Erythroblast (primary cell): ENCODE results near the gene UBE2H.

ENCODE experiments used
- DNase-seq, 2 experiments: peaks; one replicate each; lab custom pipeline; 2025; lab: John Stamatoyannopoulos, UW
- GATA1 ChIP-seq: IDR thresholded peaks from 2 replicates; pipeline ENCODE4 v1.6.1; 2011; ENCODE audit warnings: low read depth, mild to moderate bottlenecking, control low read depth, low read length, moderate library complexity
- POLR2A ChIP-seq: IDR thresholded peaks from 2 replicates; pipeline ENCODE4 v1.6.1; 2011; ENCODE audit warnings: mild to moderate bottlenecking, low read length

The UBE2H gene

DNA sequence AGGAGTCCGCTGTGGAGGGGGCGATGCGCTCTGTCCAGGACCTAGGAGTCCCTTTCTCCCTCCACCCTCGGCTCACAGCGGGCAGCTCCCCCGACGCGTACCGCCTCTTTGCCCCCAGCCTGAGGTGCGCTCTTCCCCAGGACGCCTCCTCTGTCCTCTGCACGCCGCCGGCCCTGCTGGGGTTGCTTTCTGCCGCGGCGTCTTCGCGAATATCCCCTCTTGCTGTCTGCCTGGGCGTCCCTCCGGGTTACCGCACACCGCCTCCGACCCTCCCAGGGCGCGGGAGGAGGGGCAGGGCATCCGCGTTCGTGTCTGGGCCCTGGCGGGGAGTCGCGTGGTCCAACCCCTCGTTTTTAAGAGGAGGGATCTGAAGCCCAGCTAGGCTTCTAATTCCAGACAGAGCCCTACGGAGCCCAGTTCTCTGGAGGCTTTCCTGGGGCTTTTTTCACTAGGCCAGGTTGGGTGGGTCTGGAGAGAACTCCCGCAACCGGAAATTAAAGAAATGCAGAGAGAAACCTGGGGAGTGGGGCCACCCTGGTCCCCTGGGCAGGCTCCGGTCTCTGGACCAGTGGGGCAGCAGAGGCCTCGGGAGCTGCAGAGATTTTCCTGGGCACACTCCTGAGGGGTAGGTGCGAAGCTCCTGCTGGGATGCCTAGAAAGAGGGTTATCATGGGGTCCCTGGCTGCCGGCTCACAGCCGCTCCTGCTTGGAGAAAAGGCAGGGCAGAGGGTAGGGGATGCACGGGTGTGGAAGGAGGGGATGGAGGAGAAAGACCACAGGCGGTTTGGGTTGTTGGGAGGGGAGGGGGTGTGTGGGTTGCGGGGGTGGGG lies 166.9 kb downstream of the UBE2H start:
- no peak for TF ChIP-seq POLR2A
- no peak for TF ChIP-seq GATA1
- DNase-seq, result no peak

- DNase-seq, result peak; percentile 40 to 49
- TF ChIP-seq POLR2A (no peak), GATA1 (no peak)
These were observed 167.7 kb downstream of the UBE2H start for GRCh38 chr7:129784783-129785684.

DNA sequence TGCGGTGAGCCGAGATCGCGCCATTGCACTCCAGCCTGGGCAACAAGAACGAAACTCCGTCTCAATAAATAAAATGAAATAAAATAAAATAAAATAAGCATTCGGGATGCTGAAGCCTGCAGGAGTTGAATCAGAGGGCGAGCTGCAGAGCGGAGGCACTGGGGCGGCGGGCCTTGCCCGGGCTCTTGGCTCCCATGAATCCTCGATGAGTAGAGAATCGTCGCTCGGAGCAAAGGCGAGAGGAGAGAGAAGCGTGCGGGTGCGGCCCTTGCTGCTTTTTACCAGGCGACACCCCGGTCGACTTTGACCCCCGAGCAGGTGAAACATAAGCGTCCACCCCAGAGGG lies 168.3 kb downstream of the UBE2H start:
- no peak for TF ChIP-seq GATA1
- no peak for TF ChIP-seq POLR2A
- no peak for DNase-seq

GRCh38 chr7:129783584-129783919 lies 169.2 kb downstream of the UBE2H start:
- no peak for TF ChIP-seq GATA1
- no peak for TF ChIP-seq POLR2A
- DNase-seq, result no peak

- DNase-seq, result peak; percentile 19 to 24
- TF ChIP-seq POLR2A (no peak), GATA1 (no peak)
These were observed 169.8 kb downstream of the UBE2H start for GRCh38 chr7:129782818-129783583.

- DNase-seq, result peak in 1 of 2 experiments; percentile 44
- TF ChIP-seq GATA1 (no peak), POLR2A (no peak)
These were observed 170.6 kb downstream of the UBE2H start for GRCh38 chr7:129781928-129782817.

DNA sequence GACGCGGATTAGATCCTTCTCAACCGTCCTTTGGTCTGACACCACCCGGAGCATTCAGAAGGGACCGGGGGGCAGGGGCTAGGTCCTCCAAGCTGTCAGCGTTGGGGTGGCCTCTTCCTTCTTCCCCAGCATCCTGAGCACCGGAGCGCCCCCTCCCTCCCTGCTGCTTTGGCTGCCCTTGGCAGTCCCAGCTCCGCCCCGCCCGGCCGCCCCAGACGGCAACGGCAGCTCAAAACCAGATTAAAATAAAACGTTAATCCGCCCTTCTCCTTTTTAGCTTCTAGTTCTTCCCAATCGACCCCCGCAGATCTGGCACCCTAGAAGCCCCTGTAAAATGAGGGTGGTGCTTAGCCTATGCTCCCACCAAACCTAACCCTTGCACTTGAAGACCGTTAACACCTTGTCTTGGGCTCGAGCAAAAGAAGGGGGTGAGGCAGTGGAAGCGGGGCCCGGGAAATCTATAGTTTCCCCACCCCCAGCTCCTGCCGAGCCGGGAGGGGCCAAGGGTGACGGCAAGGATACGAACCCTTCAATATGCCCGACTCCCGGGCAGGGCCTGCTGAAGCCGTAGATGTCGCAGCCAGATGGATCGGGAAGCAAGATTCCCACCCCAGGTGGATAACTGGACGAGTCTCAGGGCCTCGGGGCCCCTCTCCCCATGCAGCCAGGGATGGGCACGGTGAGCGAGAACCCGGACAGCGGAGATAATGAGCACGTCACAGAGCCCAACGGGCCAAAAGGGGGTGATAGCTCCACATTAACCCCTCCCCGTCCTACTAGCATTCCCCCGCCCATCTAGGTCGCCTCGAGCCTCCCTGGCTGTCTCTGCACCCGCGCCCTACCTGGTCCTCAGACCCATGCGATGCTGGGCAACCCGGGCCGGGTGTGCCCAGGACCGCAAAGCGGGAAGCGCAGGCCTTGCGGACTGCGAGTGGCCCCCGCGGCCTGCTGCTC lies 171.5 kb downstream of the UBE2H start:
- TF ChIP-seq POLR2A (no peak), GATA1 (no peak)
- DNase-seq, result peak; percentile 39 to 48
